Gastroesophageal sphincter (tissue), 4 donors: ENCODE data around the gene DNAH8. TPM values are rescaled to one million over a fixed set of nuclear protein-coding genes. Genes with fewer than 3 reads are reported as not detected.

ENCODE experiments used
- ATAC-seq: fragments of 150-250 bp; one replicate; pipeline ENCODE4 v1.9.1; 2016; ENCODE audit warnings: mild to moderate bottlenecking, moderate library complexity
- H3K27ac ChIP-seq, 4 donors: fragments of 200-600 bp; sonication (generic) in 3 of 4; 1 replicate in 3 of 4; 2 replicates in 1 of 4; pipeline ENCODE4 v1.5.1; 2016 to 2019
- H3K27me3 ChIP-seq: fragments of 200-600 bp; sonication (generic); one replicate; pipeline ENCODE4 v1.5.1; 2019
- H3K36me3 ChIP-seq, 2 donors: fragments of 200-600 bp; sonication (generic); one replicate each; pipeline ENCODE4 v1.5.1; 2019; ENCODE audit warnings: control low read depth in 1 of 2
- H3K4me1 ChIP-seq, 3 donors: fragments of 200-600 bp; sonication (generic); 1 replicate in 2 of 3; 2 replicates in 1 of 3; pipeline ENCODE4 v1.5.1; 2016 to 2019; ENCODE audit warnings: control low read depth in 2 of 3
- H3K4me3 ChIP-seq, 2 donors: fragments of 200-600 bp; sonication (generic); one replicate each; pipeline ENCODE4 v1.5.1; 2019; ENCODE audit warnings: mild to moderate bottlenecking in 1 of 2, moderate library complexity in 1 of 2
- H3K9me3 ChIP-seq, 3 donors: fragments of 200-600 bp; sonication (generic); one replicate each; pipeline ENCODE4 v1.5.1; 2017 to 2019; ENCODE audit warnings: control low read depth in 2 of 3
- CTCF ChIP-seq, 4 experiments: fragments of 200-600 bp in 2 of 4; fragments of 450-650 bp in 2 of 4; sonication (generic) in 1 of 4; IDR thresholded peaks; one replicate each; pipeline ENCODE4 v1.5.1; 2017 to 2019; ENCODE audit warnings: antibody characterized with exemption in 4 of 4, mild to moderate bottlenecking in 2 of 4, moderate library complexity in 2 of 4
- EP300 ChIP-seq: sonication (generic); formaldehyde crosslinking; IDR thresholded peaks from one replicate; pipeline ENCODE4 v1.6.1; 2017; ENCODE audit warnings: antibody characterized with exemption, mild to moderate bottlenecking
- POLR2A ChIP-seq, 2 donors: fragments of 450-650 bp; IDR thresholded peaks; one replicate each; pipeline ENCODE4 v1.6.1; 2017; ENCODE audit warnings: antibody characterized with exemption in 2 of 2, mild to moderate bottlenecking in 2 of 2, moderate library complexity in 1 of 2
- POLR2AphosphoS5 ChIP-seq: sonication (generic); formaldehyde crosslinking; IDR thresholded peaks from one replicate; pipeline ENCODE4 v1.6.1; 2017; ENCODE audit warnings: antibody characterized with exemption
- WGBS, 2 donors: methylation state at CpG; one replicate each; pipeline ENCODE4 v1.1.5; 2018; ENCODE audit warnings: low coverage in 1 of 2; 5-methylcytosine and 5-hydroxymethylcytosine counted together
- total RNA-seq, 4 donors: library from RNA; depleted of rRNA; stranded (reverse); fragments of >200 nt; gene quantifications; one replicate each; pipeline ENCODE4 v1.1.0, GENCODE V29; 2016

The DNAH8 gene
- total RNA-seq, 4 donors from 2014 or later, result not detected

GRCh38 chr6:38857815-38858214, 142.7 kb downstream of the DNAH8 start:
- H3K27ac ChIP-seq, result no peak overlapping the region
- H3K4me3 ChIP-seq, result no peak overlapping the region
- ATAC-seq, result no peak
- no peaks in the 10 kb centered on the region for H3K36me3 ChIP-seq
- H3K4me1 ChIP-seq, result no peaks in the 10 kb centered on the region
- peaks cover 13% of the 10 kb centered on the region for H3K27me3 ChIP-seq
- H3K9me3 ChIP-seq, result no peaks in the 10 kb centered on the region
- TF ChIP-seq EP300, result no peak
- no peak for TF ChIP-seq POLR2A (IDR thresholded peaks at IDR 0.05)
- no peak for TF ChIP-seq POLR2AphosphoS5
- no peak for TF ChIP-seq CTCF (IDR thresholded peaks at IDR 0.05)
- WGBS, 2 donors, result 83 to 86% methylated on average over 5 of the region's 5 CpGs

- Histone ChIP-seq H3K36me3 (no peaks in the 10 kb centered on the region), H3K27me3 (peaks cover 13% of the 10 kb centered on the region), H3K27ac (no peak overlapping the region), H3K4me1 (no peaks in the 10 kb centered on the region), H3K9me3 (no peaks in the 10 kb centered on the region), H3K4me3 (no peak overlapping the region)
- no peak for TF ChIP-seq CTCF (IDR thresholded peaks at IDR 0.05)
- no peak for TF ChIP-seq POLR2A (IDR thresholded peaks at IDR 0.05)
- TF ChIP-seq POLR2AphosphoS5, result no peak
- no peak for TF ChIP-seq EP300
- ATAC-seq, result no peak
- WGBS, 2 donors, result 42 to 75% methylated on average over 2 of the region's 2 CpGs
Measured at GRCh38 chr6:38860041-38860440, 144.9 kb downstream of the DNAH8 start.

- Histone ChIP-seq H3K36me3 (no peaks in the 10 kb centered on the region), H3K27me3 (peaks cover 5% of the 10 kb centered on the region), H3K4me1 (no peaks in the 10 kb centered on the region), H3K4me3 (no peak overlapping the region), H3K9me3 (no peaks in the 10 kb centered on the region), H3K27ac (no peak overlapping the region)
- no peak for ATAC-seq
- 82 to 92% methylated on average over 2 to 3 of the region's 4 CpGs for WGBS, 2 donors
- TF ChIP-seq CTCF (IDR thresholded peaks at IDR 0.05), result no peak
- TF ChIP-seq POLR2A (IDR thresholded peaks at IDR 0.05), result no peak
- TF ChIP-seq POLR2AphosphoS5, result no peak
Measured at GRCh38 chr6:38861926-38862401, 146.9 kb downstream of the DNAH8 start.

- no peak overlapping the region for H3K4me3 ChIP-seq
- no peaks in the 10 kb centered on the region for H3K4me1 ChIP-seq
- no peak overlapping the region for H3K27ac ChIP-seq
- no peak for TF ChIP-seq POLR2AphosphoS5
- TF ChIP-seq EP300, result no peak
- no peak for TF ChIP-seq CTCF (IDR thresholded peaks at IDR 0.05)
- TF ChIP-seq POLR2A (IDR thresholded peaks at IDR 0.05), result no peak
- ATAC-seq, result no peak
- no peaks in the 10 kb centered on the region for H3K9me3 ChIP-seq
- H3K27me3 ChIP-seq, result peaks cover 10% of the 10 kb centered on the region
- H3K36me3 ChIP-seq, result no peaks in the 10 kb centered on the region
- 57% methylated on average over 1 of the region's 1 CpG; no CpG with 5 or more reads in 1 of the 2 donors for WGBS, 2 donors
Measured at GRCh38 chr6:38865521-38866174, 150.5 kb downstream of the DNAH8 start.

- no peak for ATAC-seq
- WGBS, 2 donors, result 38 to 72% methylated on average over 2 of the region's 2 CpGs
- no peak for TF ChIP-seq CTCF (IDR thresholded peaks at IDR 0.05)
- no peak for TF ChIP-seq EP300
- TF ChIP-seq POLR2A (IDR thresholded peaks at IDR 0.05), result no peak
- TF ChIP-seq POLR2AphosphoS5, result no peak
- no peaks in the 10 kb centered on the region for H3K36me3 ChIP-seq
- no peak overlapping the region for H3K4me3 ChIP-seq
- no peaks in the 10 kb centered on the region for H3K9me3 ChIP-seq
- no peaks in the 10 kb centered on the region for H3K4me1 ChIP-seq
- peaks cover 16% of the 10 kb centered on the region for H3K27me3 ChIP-seq
- H3K27ac ChIP-seq, result no peak overlapping the region
Measured at GRCh38 chr6:38867726-38868125, 152.6 kb downstream of the DNAH8 start.
